ENCODE data around the gene PHEX. TPM values are rescaled to one million over a fixed set of nuclear protein-coding genes. Genes with fewer than 3 reads are reported as not detected.

Gene PHEX
- total RNA-seq, result 12.8 and 14.3 TPM in 2 replicates

- H3K27ac Mint-ChIP-seq, result peak within 1 kb of the TSS; percentile 63
- intact Hi-C loops (cut with micrococcal nuclease), result loop anchor here (1.0 to 2.0 kb wide), 2 partner anchors 28 to 57 kb away; no protein-coding TSS in a partner anchor
- no peak for DNase-seq (ENCODE audit: low spot score)
- peaks cover 21% of the 10 kb centered on the region for H3K4me1 Mint-ChIP-seq (ENCODE audit: low read depth)
- H3K4me3 Mint-ChIP-seq, result no peak within 1 kb of the TSS
- H3K36me3 Mint-ChIP-seq (ENCODE audit: low read depth), result peaks cover 3% of the 10 kb centered on the region
- no peaks in the 10 kb centered on the region for H3K27me3 Mint-ChIP-seq (ENCODE audit: insufficient read depth)
- H3K9me3 Mint-ChIP-seq, result peaks cover 4% of the 10 kb centered on the region
Observed at GRCh38 chrX:22032084-22032483, at the start of gene PHEX. Gene PHEX, plus strand, starts transcription at chrX:22032325. Its CDS starts 681 bp downstream, at chrX:22033006.

GRCh38 chrX:21985332-21985777 lies 46.8 kb upstream of the PHEX start:
- Mint-ChIP-seq H3K27me3 (ENCODE audit: insufficient read depth) (no peaks in the 10 kb centered on the region), H3K36me3 (ENCODE audit: low read depth) (peaks cover 26% of the 10 kb centered on the region), H3K27ac (no peak overlapping the region), H3K4me3 (no peak overlapping the region), H3K4me1 (ENCODE audit: low read depth) (peaks cover 20% of the 10 kb centered on the region), H3K9me3 (no peaks in the 10 kb centered on the region)
- DNase-seq (ENCODE audit: low spot score), result peak; percentile 36
- intact Hi-C loops (cut with micrococcal nuclease), result loop anchor here (1.0 to 10.0 kb wide), 4 partner anchors 151 to 1679 kb away; partner anchors contain the start of gene PRDX4

GRCh38 chrX:21986596-21986995 lies 45.5 kb upstream of the PHEX start:
- DNase-seq (ENCODE audit: low spot score), result no peak
- intact Hi-C loops (cut with micrococcal nuclease), result loop anchor here (10.0 kb wide), 2 partner anchors 278 to 1678 kb away; partner anchors contain the start of gene PRDX4
- peaks cover 28% of the 10 kb centered on the region for H3K4me1 Mint-ChIP-seq (ENCODE audit: low read depth)
- no peaks in the 10 kb centered on the region for H3K9me3 Mint-ChIP-seq
- no peak overlapping the region for H3K4me3 Mint-ChIP-seq
- H3K36me3 Mint-ChIP-seq (ENCODE audit: low read depth), result peaks cover 31% of the 10 kb centered on the region
- H3K27me3 Mint-ChIP-seq (ENCODE audit: insufficient read depth), result no peaks in the 10 kb centered on the region
- no peak overlapping the region for H3K27ac Mint-ChIP-seq

- no peak for DNase-seq (ENCODE audit: low spot score)
Observed at GRCh38 chrX:21989384-21989783, 42.7 kb upstream of the PHEX start.

GRCh38 chrX:21990832-21991231 lies 41.3 kb upstream of the PHEX start:
- no peaks in the 10 kb centered on the region for H3K9me3 Mint-ChIP-seq
- DNase-seq (ENCODE audit: low spot score), result no peak
- peak overlapping the region; percentile 89 for H3K27ac Mint-ChIP-seq
- peaks cover 30% of the 10 kb centered on the region for H3K4me1 Mint-ChIP-seq (ENCODE audit: low read depth)
- no peak overlapping the region for H3K4me3 Mint-ChIP-seq
- peaks cover 44% of the 10 kb centered on the region for H3K36me3 Mint-ChIP-seq (ENCODE audit: low read depth)
- intact Hi-C loops (cut with micrococcal nuclease), result no loop called here
- H3K27me3 Mint-ChIP-seq (ENCODE audit: insufficient read depth), result no peaks in the 10 kb centered on the region

More at GRCh38 chrX:21989384-21989783, 42.7 kb upstream of the PHEX start:
- H3K27me3 Mint-ChIP-seq (ENCODE audit: insufficient read depth), result no peaks in the 10 kb centered on the region
- intact Hi-C loops (cut with micrococcal nuclease), result loop anchor here (1.0 to 10.0 kb wide), 6 partner anchors 37 to 1675 kb away; partner anchors contain the start of gene PRDX4
- no peak overlapping the region for H3K4me3 Mint-ChIP-seq
- H3K36me3 Mint-ChIP-seq (ENCODE audit: low read depth), result peaks cover 38% of the 10 kb centered on the region
- peaks cover 37% of the 10 kb centered on the region for H3K4me1 Mint-ChIP-seq (ENCODE audit: low read depth)
- no peaks in the 10 kb centered on the region for H3K9me3 Mint-ChIP-seq
- H3K27ac Mint-ChIP-seq, result peak overlapping the region; percentile 63

GRCh38 chrX:21991504-21991903 lies 40.6 kb upstream of the PHEX start:
- DNase-seq (ENCODE audit: low spot score), result no peak
- intact Hi-C loops (cut with micrococcal nuclease), result no loop called here
- Mint-ChIP-seq H3K4me1 (ENCODE audit: low read depth) (peaks cover 36% of the 10 kb centered on the region), H3K36me3 (ENCODE audit: low read depth) (peaks cover 46% of the 10 kb centered on the region), H3K9me3 (no peaks in the 10 kb centered on the region), H3K27ac (peak overlapping the region; percentile 58), H3K4me3 (no peak overlapping the region), H3K27me3 (ENCODE audit: insufficient read depth) (no peaks in the 10 kb centered on the region)

- Mint-ChIP-seq H3K27ac (no peak overlapping the region), H3K36me3 (ENCODE audit: low read depth) (peaks cover 48% of the 10 kb centered on the region), H3K9me3 (no peaks in the 10 kb centered on the region), H3K4me1 (ENCODE audit: low read depth) (peaks cover 48% of the 10 kb centered on the region), H3K27me3 (ENCODE audit: insufficient read depth) (no peaks in the 10 kb centered on the region), H3K4me3 (no peak overlapping the region)
- DNase-seq (ENCODE audit: low spot score), result no peak
- intact Hi-C loops (cut with micrococcal nuclease), result no loop called here
Observed at GRCh38 chrX:21993265-21993664, 38.9 kb upstream of the PHEX start.

GRCh38 chrX:21996872-21997455 lies 35.2 kb upstream of the PHEX start:
- DNase-seq (ENCODE audit: low spot score), result no peak
- H3K27ac Mint-ChIP-seq, result peak overlapping the region; percentile 52
- peaks cover 34% of the 10 kb centered on the region for H3K36me3 Mint-ChIP-seq (ENCODE audit: low read depth)
- intact Hi-C loops (cut with micrococcal nuclease), result no loop called here
- no peak overlapping the region for H3K4me3 Mint-ChIP-seq
- H3K4me1 Mint-ChIP-seq (ENCODE audit: low read depth), result peaks cover 24% of the 10 kb centered on the region
- no peaks in the 10 kb centered on the region for H3K27me3 Mint-ChIP-seq (ENCODE audit: insufficient read depth)
- H3K9me3 Mint-ChIP-seq, result no peaks in the 10 kb centered on the region

GRCh38 chrX:21998037-21998436 lies 34.1 kb upstream of the PHEX start:
- intact Hi-C loops (cut with micrococcal nuclease), result no loop called here
- H3K36me3 Mint-ChIP-seq (ENCODE audit: low read depth), result peaks cover 31% of the 10 kb centered on the region
- peaks cover 21% of the 10 kb centered on the region for H3K4me1 Mint-ChIP-seq (ENCODE audit: low read depth)
- no peak for DNase-seq (ENCODE audit: low spot score)
- no peaks in the 10 kb centered on the region for H3K27me3 Mint-ChIP-seq (ENCODE audit: insufficient read depth)
- no peaks in the 10 kb centered on the region for H3K9me3 Mint-ChIP-seq
- no peak overlapping the region for H3K4me3 Mint-ChIP-seq
- peak overlapping the region; percentile 29 for H3K27ac Mint-ChIP-seq

- peaks cover 16% of the 10 kb centered on the region for H3K36me3 Mint-ChIP-seq (ENCODE audit: low read depth)
- no peaks in the 10 kb centered on the region for H3K4me1 Mint-ChIP-seq (ENCODE audit: low read depth)
- intact Hi-C loops (cut with micrococcal nuclease), result no loop called here
- no peak overlapping the region for H3K27ac Mint-ChIP-seq
- no peaks in the 10 kb centered on the region for H3K27me3 Mint-ChIP-seq (ENCODE audit: insufficient read depth)
- no peak overlapping the region for H3K4me3 Mint-ChIP-seq
- H3K9me3 Mint-ChIP-seq, result no peaks in the 10 kb centered on the region
- DNase-seq (ENCODE audit: low spot score), result no peak
Observed at GRCh38 chrX:22004866-22005265, 27.3 kb upstream of the PHEX start.

- H3K27me3 Mint-ChIP-seq (ENCODE audit: insufficient read depth), result no peaks in the 10 kb centered on the region
- H3K27ac Mint-ChIP-seq, result no peak overlapping the region
- H3K4me1 Mint-ChIP-seq (ENCODE audit: low read depth), result peaks cover 5% of the 10 kb centered on the region
- H3K4me3 Mint-ChIP-seq, result no peak overlapping the region
- intact Hi-C loops (cut with micrococcal nuclease), result no loop called here
- H3K36me3 Mint-ChIP-seq (ENCODE audit: low read depth), result peaks cover 5% of the 10 kb centered on the region
- peaks cover 5% of the 10 kb centered on the region for H3K9me3 Mint-ChIP-seq
- DNase-seq (ENCODE audit: low spot score), result no peak
Observed at GRCh38 chrX:22012051-22012450, 20.1 kb upstream of the PHEX start.

GRCh38 chrX:22012931-22013330 lies 19.2 kb upstream of the PHEX start:
- H3K9me3 Mint-ChIP-seq, result peaks cover 5% of the 10 kb centered on the region
- H3K27me3 Mint-ChIP-seq (ENCODE audit: insufficient read depth), result no peaks in the 10 kb centered on the region
- intact Hi-C loops (cut with micrococcal nuclease), result no loop called here
- no peak overlapping the region for H3K27ac Mint-ChIP-seq
- H3K4me3 Mint-ChIP-seq, result no peak overlapping the region
- peaks cover 5% of the 10 kb centered on the region for H3K4me1 Mint-ChIP-seq (ENCODE audit: low read depth)
- H3K36me3 Mint-ChIP-seq (ENCODE audit: low read depth), result peaks cover 2% of the 10 kb centered on the region
- DNase-seq (ENCODE audit: low spot score), result no peak

GRCh38 chrX:22015139-22015750 lies 16.9 kb upstream of the PHEX start:
- intact Hi-C loops (cut with micrococcal nuclease), result no loop called here
- Mint-ChIP-seq H3K9me3 (peaks cover 2% of the 10 kb centered on the region), H3K27ac (no peak overlapping the region), H3K4me1 (ENCODE audit: low read depth) (peaks cover 5% of the 10 kb centered on the region), H3K36me3 (ENCODE audit: low read depth) (peaks cover under 1% of the 10 kb centered on the region), H3K4me3 (no peak overlapping the region), H3K27me3 (ENCODE audit: insufficient read depth) (no peaks in the 10 kb centered on the region)
- no peak for DNase-seq (ENCODE audit: low spot score)

Measured in activated T-helper 1 cell treated with anti-CD3 and anti-CD28 coated beads, Interleukin-12 subunit alpha, Interleukin-12 subunit beta, Interleukin-2, Interleukin-4 antibody, amounts not matched to agents 30 ng/mL and 10 ng/mL and 1 ng/mL, durations not matched to agents 14 hours and 24 hours and 36 hours (primary cell).